Chondrocyte (in vitro differentiated cells): ENCODE measurements around the gene COMMD1. TPM values are rescaled to one million over a fixed set of nuclear protein-coding genes. Genes with fewer than 3 reads are reported as not detected.
"Not testable (repeated sequence)": the region's sequence is repeated elsewhere in the genome, so short reads cannot be mapped to it uniquely, and the experiment has no call there.

ENCODE experiments used
- DNase-seq: peaks from one replicate; pipeline ENCODE4 v3.0.0; 2021; ENCODE audit warnings: mixed read lengths, low spot score
- H3K27ac Mint-ChIP-seq: one replicate; pipeline ENCODE4 v1.8.0; 2021; ENCODE audit warnings: mild to moderate bottlenecking, moderate library complexity, mixed read lengths; ENCODE audit not compliant: unreplicated experiment
- H3K27me3 Mint-ChIP-seq: 2 replicates; pipeline ENCODE4 v1.8.0; 2021; ENCODE audit warnings: low read depth, mixed read lengths
- H3K36me3 Mint-ChIP-seq: 2 replicates; pipeline ENCODE4 v1.8.0; 2021; ENCODE audit warnings: low read depth, mixed read lengths
- H3K4me1 Mint-ChIP-seq: 2 replicates; pipeline ENCODE4 v1.8.0; 2021; ENCODE audit warnings: low read depth, mild to moderate bottlenecking, mixed read lengths
- H3K4me3 Mint-ChIP-seq: one replicate; pipeline ENCODE4 v1.8.0; 2021; ENCODE audit warnings: mild to moderate bottlenecking, moderate library complexity, mixed read lengths; ENCODE audit not compliant: unreplicated experiment
- H3K9me3 Mint-ChIP-seq: 2 replicates; pipeline ENCODE4 v1.8.0; 2021; ENCODE audit warnings: low read depth, mixed read lengths
- CTCF ChIP-seq: fragments of 200-600 bp; sonication (generic); IDR thresholded peaks from 2 replicates; pipeline ENCODE4 v1.5.0; 2021; ENCODE audit warnings: antibody characterized with exemption, mild to moderate bottlenecking, moderate library complexity
- total RNA-seq: library from RNA; stranded (reverse); gene quantifications from 3 replicates; pipeline ENCODE4 v1.2.1, GENCODE V29; 2021

The COMMD1 gene
- total RNA-seq, 1 donor from 2014 or later, result 37.0 TPM

GRCh38 chr2:62038975-62039771 lies 133.7 kb downstream of the COMMD1 start:
- peak overlapping the region; percentile 45 for H3K27ac Mint-ChIP-seq
- no peak for DNase-seq

GRCh38 chr2:62040926-62041325 lies 135.5 kb downstream of the COMMD1 start:
- Mint-ChIP-seq H3K4me1 (peaks cover 12% of the 10 kb centered on the region), H3K27me3 (no peaks in the 10 kb centered on the region), H3K9me3 (peaks cover 8% of the 10 kb centered on the region), H3K36me3 (peaks cover 4% of the 10 kb centered on the region), H3K27ac (no peak overlapping the region), H3K4me3 (no peak overlapping the region)
- DNase-seq, result no peak
- TF ChIP-seq CTCF, result peak; percentile 13

More at GRCh38 chr2:62038975-62039771, 133.7 kb downstream of the COMMD1 start:
- Mint-ChIP-seq H3K4me3 (no peak overlapping the region), H3K36me3 (peaks cover 1% of the 10 kb centered on the region), H3K4me1 (peaks cover 16% of the 10 kb centered on the region), H3K9me3 (peaks cover 3% of the 10 kb centered on the region), H3K27me3 (no peaks in the 10 kb centered on the region)
- TF ChIP-seq CTCF, result no peak

- not testable (repeated sequence) for DNase-seq, H3K36me3 Mint-ChIP-seq, H3K9me3 Mint-ChIP-seq, H3K4me3 Mint-ChIP-seq, H3K27me3 Mint-ChIP-seq, H3K27ac Mint-ChIP-seq
- peaks cover 12% of the 10 kb centered on the region for H3K4me1 Mint-ChIP-seq
These were observed 136.4 kb downstream of the COMMD1 start for GRCh38 chr2:62041701-62042385.

- H3K4me1 Mint-ChIP-seq, result peaks cover 12% of the 10 kb centered on the region
- H3K9me3 Mint-ChIP-seq, result peaks cover 8% of the 10 kb centered on the region
- peaks cover 4% of the 10 kb centered on the region for H3K36me3 Mint-ChIP-seq
- no peak overlapping the region for H3K4me3 Mint-ChIP-seq
- H3K27ac Mint-ChIP-seq, result no peak overlapping the region
- H3K27me3 Mint-ChIP-seq, result no peaks in the 10 kb centered on the region
- TF ChIP-seq CTCF, result no peak
- no peak for DNase-seq
These were observed 136.9 kb downstream of the COMMD1 start for GRCh38 chr2:62042400-62042799.

GRCh38 chr2:62042944-62043343 lies 137.5 kb downstream of the COMMD1 start:
- H3K27ac Mint-ChIP-seq, result no peak overlapping the region
- H3K4me1 Mint-ChIP-seq, result peaks cover 12% of the 10 kb centered on the region
- no peak overlapping the region for H3K4me3 Mint-ChIP-seq
- H3K27me3 Mint-ChIP-seq, result no peaks in the 10 kb centered on the region
- no peak for TF ChIP-seq CTCF
- DNase-seq, result no peak
- H3K36me3 Mint-ChIP-seq, result peaks cover 4% of the 10 kb centered on the region
- peaks cover 8% of the 10 kb centered on the region for H3K9me3 Mint-ChIP-seq
